Measurements from ENCODE around the gene HSF2BP.
A peak's percentile ranks its signal among the peaks of the same experiment; 100 is the strongest.
"Not testable (repeated sequence)": the region's sequence is repeated elsewhere in the genome, so short reads cannot be mapped to it uniquely, and the experiment has no call there.

Gene HSF2BP

DNA sequence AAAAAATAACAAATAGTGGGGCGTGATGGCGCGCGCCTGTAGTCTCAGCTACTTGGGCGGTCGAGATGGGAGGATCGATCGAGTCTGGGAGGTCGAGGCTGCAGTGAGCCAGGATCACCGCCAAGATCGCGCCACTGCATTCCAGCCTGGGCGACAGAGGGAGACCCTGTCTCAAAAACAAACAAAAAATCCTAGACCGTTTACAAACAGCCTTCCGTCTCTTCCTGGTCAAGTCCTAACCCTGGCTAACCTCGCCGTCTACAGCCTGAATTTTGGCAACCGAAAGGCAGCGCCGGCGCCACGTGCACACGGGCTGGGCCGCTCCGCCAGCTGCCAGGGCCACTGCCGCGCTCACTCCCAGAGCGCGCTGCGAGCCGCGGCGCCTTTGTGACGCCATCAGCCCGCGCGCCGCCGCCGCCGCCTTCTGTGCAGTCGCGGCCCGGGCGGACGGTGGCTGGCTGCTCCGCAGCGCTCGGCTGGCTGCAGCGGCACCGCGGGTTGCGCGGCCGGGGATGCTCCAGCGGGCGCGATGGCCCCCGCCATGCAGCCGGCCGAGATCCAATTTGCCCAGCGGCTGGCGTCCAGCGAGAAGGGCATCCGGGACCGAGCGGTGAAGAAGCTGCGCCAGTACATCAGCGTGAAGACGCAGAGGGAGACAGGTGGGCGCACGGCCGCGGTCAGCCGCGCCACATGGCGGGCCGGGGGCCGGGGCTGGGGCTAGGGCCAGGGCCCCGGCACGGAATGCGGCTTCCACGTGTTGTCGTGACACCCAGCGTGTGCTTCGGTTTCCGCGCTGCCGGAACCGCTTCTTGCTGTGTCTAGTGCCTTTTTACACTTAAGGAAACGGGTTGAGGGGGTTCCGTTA lies at the start of gene HSF2BP, which contains the start of gene RRP1B:
Gene HSF2BP, minus strand, starts transcription at position 353 of the 865 bp plus-strand sequence. CDS start 1,392 bp downstream, outside the sequence.
Gene RRP1B, plus strand, starts transcription at position 425 of the 865 bp plus-strand sequence. Its CDS starts 105 bp downstream, at position 530.
- peak in 1 of 2 experiments; percentile 65 for DNase-seq (ENCODE audit: low read depth in 2 of 2)

DNA sequence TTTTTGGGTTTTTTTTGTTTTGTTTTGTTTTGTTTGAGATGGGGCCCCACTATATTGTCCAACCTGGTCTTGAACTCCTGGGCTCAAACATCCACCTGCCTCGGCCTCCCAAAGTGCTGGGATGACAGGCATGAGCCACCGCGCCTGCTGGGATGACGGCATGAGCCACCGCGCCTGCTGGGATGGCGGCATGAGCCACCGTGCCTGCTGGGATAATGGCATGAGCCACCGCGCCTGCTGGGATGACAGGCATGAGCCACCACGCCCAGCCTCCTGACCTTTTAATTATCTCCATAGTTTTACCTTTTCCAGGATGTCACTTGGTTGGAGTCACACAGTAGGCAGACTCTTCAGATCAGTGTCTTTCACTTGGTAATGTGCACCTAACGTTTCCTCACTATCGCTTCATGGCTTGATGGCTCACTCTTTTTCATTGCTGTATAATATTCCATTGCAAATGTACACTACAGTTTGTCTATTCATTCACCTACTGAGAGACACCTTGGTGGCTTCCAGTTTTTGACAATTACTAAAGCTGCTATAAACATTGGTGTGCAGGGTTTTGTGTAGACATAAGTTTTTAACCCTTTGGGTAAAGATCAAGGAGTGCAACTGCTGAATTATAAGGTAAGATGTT lies 49.6 kb upstream of the HSF2BP start:
- no peak for DNase-seq (ENCODE audit: low read depth in 2 of 2)

DNA sequence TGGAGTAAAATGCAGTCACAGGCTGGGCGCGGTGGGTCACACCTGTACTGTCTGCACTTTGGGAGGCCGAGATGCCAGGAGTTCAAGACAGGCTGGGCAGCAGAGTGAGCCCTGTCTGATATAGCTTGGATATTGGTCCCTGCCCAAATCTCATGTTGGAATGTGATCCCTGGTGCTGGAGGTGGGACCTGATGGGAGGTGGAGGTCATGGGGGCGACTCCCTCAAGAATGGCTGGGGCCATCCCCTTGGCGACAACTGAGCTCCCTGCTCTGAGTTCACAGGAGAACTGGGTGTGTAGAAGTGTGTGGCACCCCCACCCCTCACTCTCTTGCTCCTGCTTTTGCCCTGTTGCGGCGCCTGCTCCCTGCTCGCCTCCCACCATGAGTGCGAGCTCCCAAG lies 48.2 kb upstream of the HSF2BP start:
- DNase-seq (ENCODE audit: low read depth in 2 of 2) = no peak

DNA sequence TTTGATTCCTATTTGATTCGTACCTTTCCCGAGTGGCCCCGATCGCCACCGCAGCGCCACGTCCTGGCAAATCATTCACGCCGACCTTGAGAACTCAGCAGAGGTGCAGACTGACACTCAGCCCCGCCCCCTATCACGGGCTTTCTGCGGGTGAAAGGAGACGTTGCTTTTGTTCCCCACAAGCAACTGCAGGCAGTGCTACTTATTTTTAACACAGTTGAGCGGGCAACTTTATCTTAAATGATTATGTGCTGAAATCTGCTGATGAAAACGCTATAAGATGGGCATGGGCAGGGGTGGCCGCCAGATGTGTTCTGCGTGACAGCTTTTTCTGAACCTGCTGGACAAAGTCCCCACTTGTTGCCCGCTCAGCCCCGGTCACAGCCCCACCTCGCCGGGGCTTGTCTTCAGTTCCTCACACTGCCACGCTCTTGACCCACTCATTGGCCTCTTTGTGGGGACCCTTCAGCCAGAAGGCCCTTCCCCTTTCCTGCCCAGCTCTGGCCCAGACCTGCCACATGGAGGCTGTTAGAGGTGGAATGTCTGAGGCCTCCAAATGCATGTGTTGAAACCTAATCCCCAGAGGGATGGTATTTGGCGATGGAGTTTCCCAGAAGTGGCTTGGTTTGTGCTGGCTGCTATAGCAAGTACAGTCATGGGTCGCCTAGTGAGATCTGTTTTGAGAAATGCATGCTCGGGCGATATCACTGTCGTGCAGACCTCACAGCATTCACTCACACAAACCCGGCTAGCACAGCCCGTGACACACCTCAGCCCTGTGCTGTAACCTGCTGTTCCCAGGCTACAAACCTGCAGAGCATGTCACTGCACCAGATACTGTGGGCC lies 44.0 kb upstream of the HSF2BP start:
- peak; percentile 64 to 66 for DNase-seq (ENCODE audit: low read depth in 2 of 2)

DNA sequence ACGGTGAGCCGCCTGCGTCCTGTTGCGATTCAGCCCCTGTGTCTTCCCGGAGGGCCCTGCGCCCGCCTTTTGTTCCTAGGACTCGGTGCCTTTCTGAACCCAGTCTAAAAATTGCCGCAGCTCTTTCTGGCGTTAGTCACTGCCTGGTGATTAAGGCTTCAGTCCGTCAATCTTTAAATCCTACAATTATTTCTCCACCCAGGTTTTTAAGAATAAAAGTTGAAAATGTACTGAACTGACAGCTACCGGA lies 43.4 kb upstream of the HSF2BP start:
- no peak for DNase-seq (ENCODE audit: low read depth in 2 of 2)

GRCh38 chr21:43701936-43702784 lies 42.9 kb upstream of the HSF2BP start:
- DNase-seq (ENCODE audit: low read depth in 2 of 2) = no peak

GRCh38 chr21:43699933-43700599 lies 40.8 kb upstream of the HSF2BP start:
- no peak for DNase-seq (ENCODE audit: low read depth in 2 of 2)

DNA sequence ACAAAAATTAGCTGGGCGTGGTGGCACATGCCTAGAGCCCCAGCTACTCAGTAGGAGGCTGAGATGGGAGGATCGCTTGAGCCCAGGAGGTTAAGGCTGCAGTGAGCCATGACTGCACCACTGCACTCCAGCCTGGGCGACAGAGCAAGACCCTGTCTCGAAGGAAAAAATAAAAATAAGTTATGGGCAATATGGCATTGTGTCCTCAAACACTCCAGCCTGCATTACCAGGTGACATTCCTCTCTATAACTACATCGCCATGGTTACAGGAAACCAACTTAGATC lies 40.1 kb upstream of the HSF2BP start:
- DNase-seq (ENCODE audit: low read depth in 2 of 2) = not testable (repeated sequence)

DNA sequence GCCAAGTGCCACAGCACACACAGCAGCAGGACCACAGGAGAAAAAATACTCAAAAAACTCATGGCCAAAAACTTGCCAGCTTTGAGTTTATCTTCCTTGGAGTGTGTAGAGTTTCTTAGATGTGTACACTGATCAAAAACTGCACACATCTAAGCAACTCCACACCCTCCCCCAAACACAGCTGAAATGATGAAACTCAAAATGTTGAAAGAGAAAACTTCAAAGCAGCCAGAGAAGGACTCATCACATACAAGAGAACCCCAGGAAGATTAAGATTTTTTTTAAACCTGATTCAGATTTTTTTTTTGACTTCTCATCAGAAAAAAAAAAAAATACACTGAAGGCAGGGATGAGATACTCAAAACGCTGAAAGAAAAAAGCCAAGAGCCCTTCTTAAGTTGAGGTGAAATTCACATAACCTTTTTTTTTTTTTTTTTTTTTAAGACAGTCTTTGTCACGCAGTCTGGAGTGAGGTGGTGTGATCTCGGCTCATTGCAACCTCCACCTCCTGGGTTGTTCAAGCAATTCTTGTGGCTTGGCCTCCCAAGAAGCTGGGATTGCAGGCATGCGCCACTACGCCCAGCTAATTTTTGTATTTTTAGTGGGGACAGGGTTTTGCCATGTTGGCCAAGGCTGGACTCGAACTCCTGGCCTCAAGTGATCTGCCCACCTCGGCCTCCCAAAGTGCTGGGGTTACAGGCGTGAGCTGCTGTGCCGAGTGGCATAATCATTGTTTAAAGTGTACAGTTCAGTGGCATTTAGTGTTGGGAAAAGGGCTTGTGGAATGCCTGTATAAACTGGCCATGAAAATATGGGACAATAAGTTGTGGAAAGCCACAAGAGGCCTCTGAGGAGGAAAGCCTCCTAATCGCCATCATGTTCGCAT lies 38.7 kb upstream of the HSF2BP start:
- no peak for DNase-seq (ENCODE audit: low read depth in 2 of 2)

- DNase-seq (ENCODE audit: low read depth in 2 of 2) = no peak
Observed at GRCh38 chr21:43696214-43696613, 36.9 kb upstream of the HSF2BP start.

DNA sequence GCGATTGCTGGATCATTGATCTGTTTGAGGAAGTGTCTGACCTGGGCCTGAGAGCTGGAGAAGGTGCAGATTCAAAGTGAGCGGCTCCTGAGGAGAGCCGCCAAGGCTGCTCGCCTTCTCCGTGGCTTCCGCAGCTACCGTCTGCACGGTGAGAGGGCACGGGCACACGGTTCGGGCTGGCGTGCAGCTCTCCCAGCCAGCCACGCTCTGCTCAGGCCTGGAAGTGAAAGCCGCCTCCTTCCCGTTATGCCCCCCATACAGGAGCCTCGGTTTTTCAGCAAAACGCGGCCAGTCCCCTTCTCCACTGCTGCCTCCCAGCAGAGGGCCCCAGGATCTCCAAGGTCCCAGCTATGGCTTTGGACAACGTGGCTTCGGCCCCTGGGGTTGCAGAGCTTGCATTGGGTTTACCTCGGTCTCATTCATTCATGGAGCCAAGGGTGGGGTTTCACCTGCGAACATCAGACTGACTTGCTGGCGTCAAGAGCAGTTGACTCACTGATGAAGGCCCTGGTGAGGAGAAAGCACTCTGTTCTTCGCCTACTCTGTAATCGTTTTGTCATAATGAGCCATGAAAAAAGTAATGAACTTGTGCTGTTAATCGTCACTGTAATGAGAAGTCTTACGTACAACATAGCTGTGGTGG lies 35.3 kb upstream of the HSF2BP start:
- no peak for DNase-seq (ENCODE audit: low read depth in 2 of 2)

- DNase-seq (ENCODE audit: low read depth in 2 of 2) = no peak
Observed at GRCh38 chr21:43693981-43694380, 34.7 kb upstream of the HSF2BP start.

DNA sequence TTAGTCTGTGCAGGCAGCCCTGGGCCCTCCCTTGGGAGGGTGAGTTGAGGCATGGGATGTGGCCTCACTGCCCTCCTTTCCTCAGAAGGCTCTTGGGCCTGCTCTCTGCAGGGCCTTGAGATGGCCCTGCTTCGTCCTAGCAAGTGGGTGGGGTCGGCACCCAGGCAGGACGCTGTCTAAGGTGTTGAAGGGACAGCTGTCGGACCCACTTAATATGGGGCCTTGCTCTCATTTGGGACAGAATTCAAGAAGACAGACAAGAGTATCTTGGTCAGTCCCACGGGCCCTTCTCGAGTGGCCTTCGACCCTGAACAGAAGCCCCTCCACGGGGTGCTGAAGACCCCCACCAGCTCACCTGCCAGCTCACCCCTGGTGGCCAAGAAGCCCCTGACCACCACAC lies 33.7 kb upstream of the HSF2BP start:
- DNase-seq (ENCODE audit: low read depth in 2 of 2) = no peak

DNA sequence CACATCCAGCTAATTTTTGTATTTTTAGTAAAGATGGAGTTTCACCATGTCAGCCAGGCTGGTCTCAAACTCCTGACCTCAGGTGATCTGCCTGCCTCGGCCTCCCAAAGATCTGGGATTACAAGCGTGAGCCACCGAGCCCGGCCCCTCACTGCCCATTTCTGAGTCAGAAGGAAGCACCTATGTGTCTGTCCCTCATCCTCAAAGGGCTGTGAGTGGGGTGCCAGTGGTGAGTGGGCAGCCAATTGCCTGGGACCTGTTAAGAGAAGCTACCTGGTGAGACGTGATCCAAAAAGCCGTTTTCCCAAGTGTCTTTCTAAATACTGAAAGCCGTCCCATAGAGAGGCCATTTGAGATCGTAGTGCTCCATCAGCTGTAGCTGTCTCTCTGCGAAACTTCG lies 32.5 kb upstream of the HSF2BP start:
- no peak for DNase-seq (ENCODE audit: low read depth in 2 of 2)

GRCh38 chr21:43691086-43691795 lies 32.0 kb upstream of the HSF2BP start:
- DNase-seq (ENCODE audit: low read depth in 2 of 2) = no peak

DNA sequence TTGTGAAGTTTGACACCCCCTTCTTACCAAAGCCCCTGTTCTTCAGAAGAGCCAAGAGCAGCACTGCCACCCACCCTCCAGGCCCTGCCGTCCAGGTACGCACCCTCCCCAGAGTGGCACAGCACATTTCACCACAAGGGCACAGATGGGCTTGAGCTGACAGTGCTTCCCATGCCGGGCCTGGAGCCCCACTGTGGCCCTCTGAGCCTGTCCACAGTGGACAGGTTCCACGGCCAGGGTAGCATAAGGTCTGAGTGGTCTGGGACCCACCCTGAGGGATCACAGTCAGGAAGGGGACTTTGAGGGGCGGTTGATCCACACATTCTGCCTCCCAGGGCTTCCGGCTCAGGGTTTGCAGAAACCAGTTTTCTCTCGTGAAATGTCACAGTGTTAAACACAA lies 31.1 kb upstream of the HSF2BP start:
- no peak for DNase-seq (ENCODE audit: low read depth in 2 of 2)

GRCh38 chr21:43689556-43690337 lies 30.5 kb upstream of the HSF2BP start:
- DNase-seq (ENCODE audit: low read depth in 2 of 2) = no peak

- DNase-seq (ENCODE audit: low read depth in 2 of 2) = no peak
Observed at GRCh38 chr21:43688906-43689305, 29.6 kb upstream of the HSF2BP start.

Measured in fibroblast of skin of left biceps (primary cell).